Mesothelial cell of epicardium (in vitro differentiated cells): Measurements from ENCODE around the gene MLLT10. TPM values are rescaled to one million over a fixed set of nuclear protein-coding genes. Genes with fewer than 3 reads are reported as not detected.
"Not testable (repeated sequence)": the region's sequence is repeated elsewhere in the genome, so short reads cannot be mapped to it uniquely, and the experiment has no call there.

Experiments used
- DNase-seq, 2 experiments: peaks; one replicate each; pipeline ENCODE4 v3.0.0; 2021; ENCODE audit warnings: low spot score in 2 of 2; ENCODE audit not compliant: unreplicated experiment in 2 of 2
- H3K27ac Mint-ChIP-seq: 2 replicates; pipeline ENCODE4 v1.8.0; 2021; ENCODE audit warnings: mixed read lengths
- H3K27me3 Mint-ChIP-seq: 2 replicates; pipeline ENCODE4 v1.8.0; 2021; ENCODE audit warnings: low read depth, mixed read lengths
- H3K36me3 Mint-ChIP-seq: 2 replicates; pipeline ENCODE4 v1.8.0; 2021; ENCODE audit warnings: mixed read lengths
- H3K4me1 Mint-ChIP-seq: 2 replicates; pipeline ENCODE4 v1.8.0; 2021; ENCODE audit warnings: mixed read lengths
- H3K4me3 Mint-ChIP-seq: 2 replicates; pipeline ENCODE4 v1.8.0; 2021; ENCODE audit warnings: mild to moderate bottlenecking, moderate library complexity, mixed read lengths
- H3K9me3 Mint-ChIP-seq: 2 replicates; pipeline ENCODE4 v1.8.0; 2021; ENCODE audit warnings: mixed read lengths
- CTCF ChIP-seq: fragments of 200-600 bp; sonication (generic); IDR thresholded peaks from one replicate; pipeline ENCODE4 v1.5.0; 2021; ENCODE audit warnings: antibody characterized with exemption; ENCODE audit not compliant: unreplicated experiment
- total RNA-seq: library from RNA; stranded (reverse); gene quantifications from 3 replicates; pipeline ENCODE4 v1.2.1, GENCODE V29; 2021

MLLT10 gene
- total RNA-seq, 1 donor from 2014 or later: 62.5 TPM

GRCh38 chr10:21534604-21535493 lies 817 bp downstream of the MLLT10 start:
- TF ChIP-seq CTCF: no peak
- Mint-ChIP-seq H3K27ac (peak overlapping the region; percentile 88), H3K4me1 (peaks cover 20% of the 10 kb centered on the region), H3K36me3 (peaks cover 10% of the 10 kb centered on the region), H3K27me3 (no peaks in the 10 kb centered on the region), H3K4me3 (peak overlapping the region; percentile 80), H3K9me3 (no peaks in the 10 kb centered on the region)
- peak in 1 of 2 experiments; percentile 69 for DNase-seq

GRCh38 chr10:21535494-21535965 lies 1.5 kb downstream of the MLLT10 start:
- H3K27me3 Mint-ChIP-seq: no peaks in the 10 kb centered on the region
- TF ChIP-seq CTCF: no peak
- no peak for DNase-seq
- peak overlapping the region; percentile 88 for H3K27ac Mint-ChIP-seq
- peaks cover 20% of the 10 kb centered on the region for H3K4me1 Mint-ChIP-seq
- peaks cover 14% of the 10 kb centered on the region for H3K36me3 Mint-ChIP-seq
- H3K9me3 Mint-ChIP-seq: no peaks in the 10 kb centered on the region
- H3K4me3 Mint-ChIP-seq: peak overlapping the region; percentile 74

- peak overlapping the region; percentile 12 for H3K27ac Mint-ChIP-seq
- H3K27me3 Mint-ChIP-seq: not testable (repeated sequence)
- peaks cover 20% of the 10 kb centered on the region for H3K4me1 Mint-ChIP-seq
Measured at GRCh38 chr10:21535976-21536375, 1.9 kb downstream of the MLLT10 start.

GRCh38 chr10:21536874-21537273 lies 2.8 kb downstream of the MLLT10 start:
- no peaks in the 10 kb centered on the region for H3K27me3 Mint-ChIP-seq
- H3K4me3 Mint-ChIP-seq: no peak overlapping the region
- TF ChIP-seq CTCF: no peak
- DNase-seq: no peak
- peaks cover 23% of the 10 kb centered on the region for H3K36me3 Mint-ChIP-seq
- no peaks in the 10 kb centered on the region for H3K9me3 Mint-ChIP-seq
- H3K27ac Mint-ChIP-seq: peak overlapping the region; percentile 8
- peaks cover 20% of the 10 kb centered on the region for H3K4me1 Mint-ChIP-seq

More at GRCh38 chr10:21535976-21536375, 1.9 kb downstream of the MLLT10 start:
- peak overlapping the region; percentile 74 for H3K4me3 Mint-ChIP-seq
- peaks cover 17% of the 10 kb centered on the region for H3K36me3 Mint-ChIP-seq
- H3K9me3 Mint-ChIP-seq, DNase-seq: not testable (repeated sequence)

GRCh38 chr10:21540701-21541100 lies 6.7 kb downstream of the MLLT10 start:
- not testable (repeated sequence) for H3K27me3 Mint-ChIP-seq, H3K27ac Mint-ChIP-seq, H3K9me3 Mint-ChIP-seq, H3K4me3 Mint-ChIP-seq, H3K4me1 Mint-ChIP-seq, DNase-seq
- H3K36me3 Mint-ChIP-seq: peaks cover 49% of the 10 kb centered on the region

GRCh38 chr10:21547246-21547645 lies 13.2 kb downstream of the MLLT10 start:
- peaks cover 8% of the 10 kb centered on the region for H3K9me3 Mint-ChIP-seq
- no peaks in the 10 kb centered on the region for H3K4me1 Mint-ChIP-seq
- no peak for TF ChIP-seq CTCF
- DNase-seq: no peak
- no peak overlapping the region for H3K4me3 Mint-ChIP-seq
- H3K36me3 Mint-ChIP-seq: peaks cover 54% of the 10 kb centered on the region
- H3K27me3 Mint-ChIP-seq: no peaks in the 10 kb centered on the region
- no peak overlapping the region for H3K27ac Mint-ChIP-seq
